ENCODE results near the gene SLN.

SLN gene

DNA sequence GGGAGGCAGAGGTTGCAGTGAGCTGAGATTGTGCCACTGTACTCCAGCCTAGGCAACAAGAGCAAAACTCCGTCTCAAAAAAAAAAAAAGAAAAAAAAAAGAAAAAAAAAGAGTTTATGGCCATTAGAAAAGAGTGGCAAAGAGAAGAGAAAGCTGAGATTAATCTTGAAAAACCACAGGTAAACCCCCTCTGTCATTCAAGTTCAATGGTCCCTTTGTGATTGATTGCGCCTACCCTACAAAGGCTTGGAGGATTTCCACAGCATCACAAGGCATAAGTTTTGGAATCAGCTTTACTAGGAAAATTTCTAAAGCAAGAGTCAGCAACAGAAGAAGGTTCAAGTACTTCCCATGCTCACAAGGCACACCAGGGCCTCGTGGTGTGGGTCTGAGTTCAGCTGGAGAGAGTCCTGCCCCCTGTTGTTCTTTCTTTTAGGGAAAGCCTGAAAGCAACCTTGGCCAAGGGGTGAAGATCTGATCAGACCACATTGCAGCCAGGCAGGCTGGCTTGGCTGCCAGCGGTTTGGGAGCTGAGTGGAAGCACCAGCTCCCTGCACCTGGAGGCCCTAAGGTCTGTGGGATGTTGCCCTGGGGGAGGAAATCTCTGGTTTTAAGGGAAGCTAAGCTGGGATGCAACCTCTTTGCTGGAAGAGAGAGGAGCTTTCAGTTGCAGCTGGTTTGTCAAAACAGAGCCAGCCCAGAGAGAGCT is 41.8 kb downstream of the SLN start:
- no peak overlapping the region for H3K4me3 ChIP-seq (ENCODE audit: low read depth, low read length)
- in situ Hi-C loops (cut with HindIII; ENCODE audit: low sequenced_read_pairs): no loop called here
- TF ChIP-seq, protein P1, sequence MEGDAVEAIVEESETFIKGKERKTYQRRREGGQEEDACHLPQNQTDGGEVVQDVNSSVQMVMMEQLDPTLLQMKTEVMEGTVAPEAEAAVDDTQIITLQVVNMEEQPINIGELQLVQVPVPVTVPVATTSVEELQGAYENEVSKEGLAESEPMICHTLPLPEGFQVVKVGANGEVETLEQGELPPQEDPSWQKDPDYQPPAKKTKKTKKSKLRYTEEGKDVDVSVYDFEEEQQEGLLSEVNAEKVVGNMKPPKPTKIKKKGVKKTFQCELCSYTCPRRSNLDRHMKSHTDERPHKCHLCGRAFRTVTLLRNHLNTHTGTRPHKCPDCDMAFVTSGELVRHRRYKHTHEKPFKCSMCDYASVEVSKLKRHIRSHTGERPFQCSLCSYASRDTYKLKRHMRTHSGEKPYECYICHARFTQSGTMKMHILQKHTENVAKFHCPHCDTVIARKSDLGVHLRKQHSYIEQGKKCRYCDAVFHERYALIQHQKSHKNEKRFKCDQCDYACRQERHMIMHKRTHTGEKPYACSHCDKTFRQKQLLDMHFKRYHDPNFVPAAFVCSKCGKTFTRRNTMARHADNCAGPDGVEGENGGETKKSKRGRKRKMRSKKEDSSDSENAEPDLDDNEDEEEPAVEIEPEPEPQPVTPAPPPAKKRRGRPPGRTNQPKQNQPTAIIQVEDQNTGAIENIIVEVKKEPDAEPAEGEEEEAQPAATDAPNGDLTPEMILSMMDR (IDR thresholded peaks at IDR 0.05; ENCODE audit: low read depth, low read length, missing control alignments): no peak
- no peak for DNase-seq (ENCODE audit: low read depth)

DNA sequence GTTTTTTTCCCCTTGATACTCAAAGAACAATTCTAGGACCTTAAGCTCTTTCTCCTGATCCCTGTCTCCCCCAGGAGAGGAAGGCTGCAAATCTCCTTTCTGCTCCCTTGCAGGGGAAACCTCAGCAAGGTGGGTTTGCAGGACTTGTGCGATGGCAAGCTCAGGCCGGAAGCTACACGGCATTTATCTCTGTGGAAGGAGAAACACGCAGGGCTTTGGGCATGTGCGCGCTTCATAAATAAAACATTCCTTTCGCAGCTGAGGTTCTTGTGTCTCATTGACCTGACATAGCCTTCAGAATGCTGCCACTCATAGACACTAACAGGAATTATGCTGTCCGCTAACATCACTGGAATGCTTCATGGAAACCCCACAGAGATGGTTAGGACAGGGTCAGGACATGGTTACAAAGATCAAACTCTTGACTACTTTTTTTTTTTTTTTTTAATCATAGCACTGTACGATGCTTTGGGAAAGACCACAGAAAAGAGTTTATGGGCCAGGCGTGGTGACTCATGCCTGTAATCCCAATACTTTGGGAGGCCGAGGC is 42.6 kb downstream of the SLN start:
- H3K4me3 ChIP-seq (ENCODE audit: low read depth, low read length): no peak overlapping the region
- TF ChIP-seq, protein P1 (IDR thresholded peaks at IDR 0.05; ENCODE audit: low read depth, low read length, missing control alignments): no peak
- in situ Hi-C loops (cut with HindIII; ENCODE audit: low sequenced_read_pairs): no loop called here
- DNase-seq (ENCODE audit: low read depth): peak; percentile 16

DNA sequence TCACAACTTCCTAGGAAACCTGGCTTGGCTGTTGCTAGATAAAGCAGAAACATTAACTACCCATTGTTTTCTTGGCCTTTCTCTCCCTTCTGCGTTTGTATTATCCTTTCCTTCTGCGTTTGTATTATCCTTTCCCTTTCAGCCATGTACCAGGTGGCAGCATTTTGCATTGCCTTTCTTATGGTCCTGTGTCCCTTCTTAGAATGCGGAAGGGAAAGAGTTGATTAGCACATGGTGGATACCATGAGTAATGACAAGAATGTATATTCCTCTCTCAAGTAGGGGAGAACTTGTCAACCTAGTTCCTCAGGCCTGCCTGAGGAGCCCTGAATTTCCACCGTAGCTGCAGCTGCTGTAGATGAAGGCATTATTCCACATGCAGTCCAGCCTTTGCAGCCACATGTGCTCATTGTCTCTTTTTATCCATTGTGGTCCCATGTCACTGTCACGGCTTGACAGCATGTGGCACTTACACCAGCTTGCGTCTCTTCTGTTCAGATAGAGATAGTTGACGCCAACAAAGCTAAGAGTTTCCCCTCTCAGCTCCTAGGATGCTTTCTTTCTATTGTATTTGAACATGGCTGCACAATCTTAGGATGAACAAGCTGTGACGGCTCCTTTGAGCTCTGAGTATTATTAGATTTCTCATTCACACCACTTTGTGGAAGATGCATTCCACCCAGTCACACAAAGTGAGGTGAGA is 44.8 kb downstream of the SLN start:
- in situ Hi-C loops (cut with HindIII; ENCODE audit: low sequenced_read_pairs): no loop called here
- DNase-seq (ENCODE audit: low read depth): no peak
- H3K4me3 ChIP-seq (ENCODE audit: low read depth, low read length): no peak overlapping the region
- TF ChIP-seq, protein P1 (IDR thresholded peaks at IDR 0.05; ENCODE audit: low read depth, low read length, missing control alignments): no peak

DNA sequence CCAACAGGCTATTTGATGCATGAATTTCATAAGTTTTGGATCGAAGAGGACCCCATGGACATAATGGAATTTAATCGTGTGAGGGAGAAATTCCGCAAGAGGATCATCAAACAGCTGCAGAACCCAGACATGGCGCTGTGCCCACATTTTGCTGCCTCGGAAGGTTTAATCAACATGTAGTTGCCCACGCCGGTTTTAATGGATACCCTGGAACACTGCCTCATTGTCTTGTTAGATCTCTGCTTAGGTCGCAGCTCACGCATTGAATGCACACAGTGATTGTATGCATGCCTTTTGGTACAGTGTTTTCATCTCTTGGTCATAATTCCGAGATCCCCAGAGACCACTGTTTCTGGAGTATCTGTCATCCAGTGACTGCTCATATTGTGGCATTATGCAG is 46.8 kb downstream of the SLN start:
- no peak overlapping the region for H3K4me3 ChIP-seq (ENCODE audit: low read depth, low read length)
- DNase-seq (ENCODE audit: low read depth): peak; percentile 5
- TF ChIP-seq, protein P1 (IDR thresholded peaks at IDR 0.05; ENCODE audit: low read depth, low read length, missing control alignments): no peak
- in situ Hi-C loops (cut with HindIII; ENCODE audit: low sequenced_read_pairs): no loop called here

DNA sequence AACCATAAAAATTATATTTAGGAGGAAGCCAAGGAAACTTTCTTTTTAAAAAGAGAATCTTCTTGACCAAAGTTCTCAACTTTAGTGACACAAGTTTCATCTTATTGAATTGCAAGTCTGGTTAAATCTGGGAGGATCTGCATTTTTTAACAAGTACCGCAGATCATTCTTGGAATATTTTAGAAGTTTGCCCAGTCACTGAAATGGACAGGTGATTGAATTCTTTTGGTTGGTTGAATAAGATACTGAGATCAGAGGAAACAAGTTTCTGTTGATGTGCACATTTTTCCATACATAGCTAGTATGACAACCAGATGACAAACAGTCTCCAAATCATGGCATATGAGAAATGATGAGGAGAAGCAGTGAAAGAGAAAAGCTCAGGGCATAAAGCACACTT is 50.2 kb downstream of the SLN start:
- in situ Hi-C loops (cut with HindIII; ENCODE audit: low sequenced_read_pairs): no loop called here
- TF ChIP-seq, protein P1 (IDR thresholded peaks at IDR 0.05; ENCODE audit: low read depth, low read length, missing control alignments): no peak
- no peak for DNase-seq (ENCODE audit: low read depth)
- no peak overlapping the region for H3K4me3 ChIP-seq (ENCODE audit: low read depth, low read length)

DNA sequence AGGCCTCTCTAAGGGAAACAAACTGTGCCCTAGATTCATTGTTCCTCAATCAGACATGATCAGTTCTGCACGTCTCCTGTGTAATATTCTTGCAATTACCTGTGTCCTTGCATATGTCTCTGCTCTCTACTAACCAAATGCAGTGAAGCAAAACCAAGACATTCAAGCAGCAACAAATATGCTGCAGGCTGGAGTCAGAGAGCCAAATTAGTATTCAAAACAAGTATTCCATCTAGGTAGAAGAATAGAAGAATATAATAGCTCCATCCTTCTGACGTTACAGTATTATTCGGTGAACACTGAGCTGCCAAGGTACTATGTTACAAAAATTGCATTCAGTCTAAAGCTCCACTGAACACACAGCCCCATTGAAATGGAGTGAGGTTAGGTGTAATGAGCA is 51.8 kb downstream of the SLN start:
- in situ Hi-C loops (cut with HindIII; ENCODE audit: low sequenced_read_pairs): no loop called here
- no peak overlapping the region for H3K4me3 ChIP-seq (ENCODE audit: low read depth, low read length)
- TF ChIP-seq, protein P1 (IDR thresholded peaks at IDR 0.05; ENCODE audit: low read depth, low read length, missing control alignments): no peak
- DNase-seq (ENCODE audit: low read depth): no peak

Measured in astrocyte of the cerebellum (primary cell).